Spleen (tissue), 7 donors: ENCODE data around the gene TRA2A.

ENCODE experiments used
- CTCF ChIP-seq, 11 experiments: fragments of 200-600 bp in 7 of 11; fragments of 450-650 bp in 4 of 11; sonication (generic) in 4 of 11; IDR thresholded peaks in 8 of 11; conservative IDR thresholded peaks in 3 of 11; 1 replicate in 7 of 11; 2 replicates in 4 of 11; pipeline versions ENCODE4 v1.4.0 to v1.8.0; 2016 to 2021; ENCODE audit warnings: antibody characterized with exemption in 11 of 11, inconsistent platforms in 4 of 11, mild to moderate bottlenecking in 1 of 11
- POLR2A ChIP-seq, 3 donors: fragments of 450-650 bp; IDR thresholded peaks; one replicate each; pipeline ENCODE4 v1.5.1; 2017; ENCODE audit warnings: antibody characterized with exemption in 3 of 3, mild to moderate bottlenecking in 1 of 3
- POLR2AphosphoS5 ChIP-seq, 3 donors: sonication (generic); formaldehyde crosslinking; IDR thresholded peaks; one replicate each; pipeline ENCODE4 v1.5.1; 2017; ENCODE audit warnings: antibody characterized with exemption in 3 of 3
- donor health status: DM: no; HTN: no; CAD: no; lungs with moderate emphysema.
- donor health status: DM: no; HTN: no; CAD: no.
- donor health status: DM: no; HTN: no; CAD: no.

DNA sequence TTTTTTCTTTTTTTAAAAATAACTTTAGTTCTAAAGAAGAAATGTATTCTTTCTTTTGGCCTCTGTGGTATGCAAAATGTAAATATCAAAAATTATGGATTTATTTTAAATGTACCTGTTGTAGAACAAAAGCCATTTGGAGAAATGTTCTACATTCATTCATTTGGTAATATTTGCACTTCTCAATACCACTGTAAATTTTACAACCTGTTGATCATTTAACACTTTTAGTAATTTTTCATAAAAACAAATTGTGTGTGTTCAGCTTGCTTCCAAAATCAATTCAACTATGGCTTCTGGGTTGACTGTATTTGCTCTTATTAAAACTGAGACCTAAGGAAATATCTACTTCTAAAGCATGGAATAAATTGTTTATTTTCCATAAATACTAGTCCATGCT lies 59.2 kb downstream of the TRA2A start:
- TF ChIP-seq CTCF (IDR thresholded peaks at IDR 0.05 in 8 of 11, conservative IDR thresholded peaks at IDR 0.05 in 3 of 11) (no peak), POLR2A (IDR thresholded peaks at IDR 0.05) (no peak), POLR2AphosphoS5 (IDR thresholded peaks at IDR 0.05) (no peak)
